HG03039 (cell line): Measurements from ENCODE around the gene LPP.
A peak's percentile ranks its signal among the peaks of the same experiment; 100 is the strongest.

ENCODE experiments used
- ATAC-seq: cut with Tn5 transposase; IDR thresholded peaks from one replicate; pipeline ENCODE4 v1.9.1; 2021; ENCODE audit warnings: mild to moderate bottlenecking, moderate library complexity; ENCODE audit not compliant: unreplicated experiment

The LPP gene

DNA sequence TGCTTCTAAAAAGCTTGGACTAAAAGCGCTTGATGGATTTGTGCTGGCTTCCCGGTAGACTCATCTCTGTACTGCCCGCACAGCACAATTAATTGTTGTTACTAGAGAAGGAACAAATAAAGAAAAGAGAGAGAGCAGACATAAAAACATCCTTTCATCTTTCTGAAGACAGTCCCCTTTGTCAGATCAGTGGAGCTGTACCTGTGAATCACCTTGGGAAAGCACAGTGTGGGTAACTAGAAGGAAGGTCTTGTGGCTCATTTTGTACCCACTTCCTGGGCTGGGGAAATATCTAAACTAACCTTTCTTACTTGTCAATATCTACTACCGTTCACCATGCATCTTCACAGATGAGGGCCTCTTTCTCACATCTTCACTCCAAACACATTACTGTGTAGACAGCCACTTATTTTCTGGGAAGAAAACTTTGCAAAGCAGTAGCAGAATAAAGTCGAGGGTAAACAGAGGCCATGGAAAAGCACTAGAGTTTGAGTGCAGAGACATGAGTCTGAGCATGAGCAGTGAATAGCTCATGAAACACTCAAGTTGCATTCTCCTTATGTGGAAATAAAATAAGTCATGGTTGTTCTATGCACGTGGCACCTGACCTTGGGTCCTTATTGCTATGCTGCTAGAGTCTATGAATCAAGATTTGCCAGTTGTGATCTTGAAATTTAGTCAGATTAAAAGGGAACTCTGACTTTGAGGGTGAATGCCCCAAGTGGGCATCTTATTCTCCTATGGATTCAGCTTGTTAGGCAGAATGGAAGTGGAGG is 169.3 kb downstream of the LPP start:
- no peak for ATAC-seq

DNA sequence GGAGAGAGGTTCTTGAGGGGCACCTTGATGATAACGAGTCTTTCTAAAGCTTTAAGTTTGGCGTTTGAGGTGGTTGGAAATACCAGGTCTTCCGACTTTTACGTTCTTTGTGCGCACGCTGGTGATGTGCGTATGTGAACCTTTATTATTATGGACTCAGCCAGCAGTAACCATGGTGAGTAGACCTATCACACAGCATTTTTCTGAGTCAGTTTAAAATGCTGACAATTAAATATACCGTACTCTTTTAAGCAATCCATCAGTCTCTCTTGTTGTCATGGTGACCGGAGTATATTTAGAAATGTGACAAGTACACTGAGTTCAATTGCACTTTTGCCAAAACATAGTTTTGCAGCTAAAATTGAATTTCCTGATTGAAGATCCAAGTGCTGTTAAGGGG is 172.2 kb downstream of the LPP start:
- ATAC-seq = no peak

DNA sequence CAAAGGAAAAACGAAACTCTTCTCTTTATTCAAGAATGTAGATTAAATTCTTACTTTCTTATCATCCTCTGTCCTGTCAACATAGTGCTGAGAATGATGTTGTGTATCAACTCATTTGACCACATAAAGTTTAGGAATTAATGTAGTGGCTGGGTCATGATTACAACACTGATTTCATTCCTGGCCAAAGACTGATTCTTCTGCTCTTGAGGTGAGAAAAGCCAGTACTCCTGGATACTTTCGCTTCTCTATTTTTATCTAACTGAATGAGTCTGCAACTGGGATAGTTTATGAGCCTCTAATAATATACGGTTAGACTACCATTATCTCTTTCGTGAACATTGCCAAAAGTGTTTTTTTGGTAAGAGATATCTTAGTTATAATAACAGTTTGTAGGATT is 173.0 kb downstream of the LPP start:
- no peak for ATAC-seq

DNA sequence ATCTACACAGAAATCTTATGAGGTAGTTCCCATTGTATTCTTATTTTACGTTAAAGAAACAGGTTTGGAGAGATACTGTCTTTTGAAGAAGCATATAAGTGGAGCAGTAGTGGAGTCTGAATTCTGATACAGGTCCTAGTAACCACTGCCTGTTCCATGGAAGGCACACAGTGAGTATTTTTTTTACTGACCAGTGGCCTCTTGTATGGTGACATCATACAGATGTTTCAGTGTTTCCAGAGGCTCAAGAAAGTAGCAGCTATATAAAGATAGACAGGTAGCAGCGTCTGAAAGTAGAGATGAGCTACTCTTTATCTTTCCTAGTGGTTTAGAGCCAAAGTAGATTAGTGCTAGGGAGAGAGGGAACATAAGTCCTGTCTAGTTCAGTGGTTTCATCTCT is 173.5 kb downstream of the LPP start:
- ATAC-seq = no peak

DNA sequence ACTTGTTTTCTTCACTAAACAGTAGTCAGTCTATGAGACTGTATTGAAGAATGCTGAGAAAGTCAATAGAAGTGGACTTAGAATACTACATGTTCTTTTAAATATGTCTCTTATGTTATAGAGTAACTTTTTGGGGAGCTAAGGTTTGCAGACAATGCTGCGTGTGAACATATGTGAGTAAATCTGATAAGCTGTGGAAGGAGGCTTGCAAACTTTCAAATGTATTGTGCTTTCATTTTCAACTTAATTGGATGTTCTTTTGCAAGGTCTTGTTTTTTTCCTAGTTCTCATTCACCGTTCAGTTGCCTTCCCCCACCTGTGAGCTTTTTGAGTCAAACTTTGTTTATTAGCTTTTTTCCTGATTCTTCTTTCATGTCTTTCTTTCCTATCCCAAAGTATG is 176.2 kb downstream of the LPP start:
- ATAC-seq = no peak

DNA sequence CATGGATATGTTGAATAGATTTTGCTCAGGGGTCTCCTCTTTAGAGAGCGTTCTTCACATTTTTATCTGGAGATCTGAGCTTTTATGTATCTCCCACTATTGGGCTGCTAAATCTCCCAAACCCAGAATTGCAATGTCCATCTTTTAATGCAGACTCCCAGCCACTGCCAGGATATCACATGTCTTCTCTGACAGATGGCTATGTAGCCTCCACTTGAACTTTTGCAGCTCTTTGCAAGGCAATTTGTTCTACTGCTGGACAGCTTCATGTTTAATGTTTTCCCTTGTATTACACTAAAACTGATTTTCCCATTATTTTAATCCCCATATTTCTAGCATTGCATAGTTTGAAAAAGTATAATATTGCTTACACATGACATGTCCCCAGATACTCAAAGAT is 177.2 kb downstream of the LPP start:
- ATAC-seq = no peak

DNA sequence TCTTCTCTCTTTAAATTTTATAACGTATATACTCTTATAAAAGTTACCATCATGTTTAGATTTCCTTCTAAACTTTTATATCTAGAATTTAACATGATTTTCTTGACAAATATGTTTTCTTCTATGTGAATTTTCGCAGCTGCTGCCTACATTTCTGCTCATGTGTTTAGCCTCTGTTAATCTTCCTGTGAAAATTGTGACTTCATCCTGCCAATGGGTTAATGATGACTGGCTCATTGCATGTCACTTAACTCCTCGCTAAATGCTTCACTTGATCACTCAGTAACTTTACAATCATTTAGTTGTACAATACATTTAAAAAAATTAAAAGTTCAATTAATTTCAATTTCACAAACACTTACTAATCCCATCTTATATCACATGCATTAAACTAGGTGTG is 178.1 kb downstream of the LPP start:
- no peak for ATAC-seq

DNA sequence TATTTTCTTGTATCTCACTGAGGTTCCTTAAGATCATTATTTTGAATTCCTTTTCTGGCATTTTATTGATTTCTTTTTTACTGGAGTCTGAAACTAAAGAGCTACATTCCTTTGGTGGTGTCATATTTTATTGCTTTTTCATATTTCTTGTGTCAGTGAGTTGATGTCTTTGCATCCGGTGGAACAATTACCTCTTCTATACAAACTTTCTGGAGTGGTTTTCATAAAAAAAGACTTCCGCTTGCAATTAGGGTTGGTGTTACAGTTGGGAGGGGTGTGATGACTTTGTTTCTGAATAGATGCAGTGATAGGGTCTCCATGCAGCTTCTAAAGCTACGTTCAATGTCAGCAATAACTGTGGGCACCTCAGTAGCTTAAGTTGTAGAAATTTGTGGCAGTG is 181.7 kb downstream of the LPP start:
- ATAC-seq = no peak

DNA sequence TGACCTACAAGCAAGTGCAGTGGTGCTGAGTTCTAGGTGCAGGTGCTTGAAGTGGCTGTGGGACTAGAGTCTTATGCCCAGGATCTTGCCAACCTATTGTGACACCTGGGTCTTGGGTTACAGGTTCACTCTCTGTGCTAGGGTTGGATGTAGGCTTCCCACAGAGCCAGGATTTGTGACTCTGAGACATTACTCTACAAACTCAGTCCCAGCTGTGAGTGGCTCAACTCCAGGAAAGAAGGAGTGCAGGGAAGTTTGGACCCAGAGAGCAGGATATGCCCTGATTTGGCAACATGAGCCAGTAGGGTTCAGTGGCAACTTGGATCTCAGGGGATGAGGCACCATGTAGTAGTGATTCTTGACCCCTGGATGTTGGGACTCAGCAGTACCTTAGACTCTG is 182.2 kb downstream of the LPP start:
- no peak for ATAC-seq

DNA sequence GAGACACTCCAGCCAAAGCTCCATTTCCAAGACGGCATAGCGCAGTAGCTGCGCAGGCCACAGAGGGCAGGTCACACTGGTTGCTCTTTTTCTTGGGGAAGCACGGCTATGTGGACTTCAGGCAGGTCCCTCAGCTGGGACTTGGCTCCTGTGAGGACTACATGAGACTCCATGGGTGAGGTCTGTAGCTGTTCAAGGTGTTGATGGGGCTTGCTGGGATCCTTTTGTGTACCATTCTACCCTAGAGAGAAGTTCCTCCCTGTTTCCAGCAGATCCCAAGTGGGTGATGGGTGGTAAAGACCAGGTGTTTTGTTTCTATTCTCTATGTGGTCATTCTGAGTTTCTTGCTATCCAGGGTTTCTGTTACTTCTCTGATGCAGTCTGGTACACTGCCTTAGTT is 183.3 kb downstream of the LPP start:
- no peak for ATAC-seq

DNA sequence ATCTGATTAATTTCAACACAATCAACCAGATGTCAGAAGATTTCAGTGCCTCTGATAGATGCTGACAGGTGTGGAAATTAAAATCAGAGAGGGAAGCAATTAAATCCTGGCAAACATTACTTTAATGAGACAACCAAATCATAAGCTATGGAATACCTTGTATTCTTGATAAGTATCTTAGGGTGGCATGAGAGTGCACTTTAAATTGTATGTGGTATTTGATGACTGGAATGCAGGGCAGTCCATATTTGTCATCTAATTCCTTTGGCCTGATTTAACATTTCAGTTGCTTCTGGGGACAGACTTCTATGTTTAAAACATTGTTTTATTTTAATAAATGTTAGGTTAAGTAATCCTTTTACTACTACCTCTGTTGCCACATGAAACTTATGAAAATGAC is 184.1 kb downstream of the LPP start:
- ATAC-seq = no peak

DNA sequence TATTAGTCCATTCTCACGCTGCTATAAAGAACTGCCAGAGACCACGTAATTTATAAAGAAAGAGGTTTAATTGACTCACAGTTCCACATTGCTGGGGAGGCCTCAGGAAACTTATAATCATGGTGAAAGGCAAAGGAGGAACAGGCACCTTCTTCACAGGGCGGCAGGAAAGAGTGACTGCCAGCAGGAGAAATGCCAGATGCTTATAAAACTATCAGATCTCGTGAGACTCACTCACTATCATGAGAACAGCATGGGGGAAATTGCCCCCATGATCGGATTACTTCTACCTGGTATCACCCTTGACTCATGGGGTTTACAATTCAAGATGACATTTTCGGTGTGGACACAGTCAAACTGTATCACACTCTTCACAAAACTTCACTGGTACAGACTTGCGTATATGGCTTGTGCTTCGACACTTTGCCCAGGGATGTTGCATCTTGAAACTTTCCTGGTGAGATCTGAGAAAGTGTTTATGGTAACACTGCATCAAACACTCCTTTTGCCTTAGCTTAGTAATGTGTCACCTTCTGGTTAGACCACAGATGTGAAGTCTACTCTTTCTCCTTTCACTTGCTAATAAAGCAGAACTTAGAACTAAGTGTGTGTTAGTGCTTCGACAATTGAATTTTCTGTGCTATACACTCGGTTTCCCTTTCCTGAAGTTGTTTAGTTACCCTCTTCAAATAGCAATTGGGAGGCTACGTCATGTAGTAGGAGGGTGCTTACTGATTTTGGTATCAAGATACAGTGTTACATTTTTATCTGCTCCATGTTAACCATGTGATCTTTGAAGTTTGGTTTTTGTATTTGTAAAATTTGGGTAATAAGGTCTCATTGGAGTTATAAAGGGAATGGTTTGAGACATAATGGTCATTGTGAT is 185.7 kb downstream of the LPP start:
- ATAC-seq = peak; percentile 48

DNA sequence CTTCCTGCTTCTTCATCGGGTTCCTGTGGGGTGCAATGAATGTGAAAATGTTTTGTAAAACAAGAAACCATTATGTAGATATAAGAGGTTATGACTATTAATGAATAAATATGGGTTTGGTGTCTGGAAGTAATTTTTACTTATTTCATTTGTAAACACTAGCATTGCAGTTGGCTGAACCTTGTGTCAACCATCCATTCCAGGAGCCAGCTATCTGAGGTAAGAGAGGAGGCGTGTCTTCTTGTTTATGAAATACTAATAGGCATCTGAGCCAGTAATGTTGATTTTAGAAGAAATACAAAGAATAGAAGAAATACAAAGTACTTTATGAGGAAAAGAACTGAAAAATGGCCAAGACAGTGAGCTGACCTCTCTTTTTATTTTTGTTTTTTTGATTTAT is 187.5 kb downstream of the LPP start:
- no peak for ATAC-seq

DNA sequence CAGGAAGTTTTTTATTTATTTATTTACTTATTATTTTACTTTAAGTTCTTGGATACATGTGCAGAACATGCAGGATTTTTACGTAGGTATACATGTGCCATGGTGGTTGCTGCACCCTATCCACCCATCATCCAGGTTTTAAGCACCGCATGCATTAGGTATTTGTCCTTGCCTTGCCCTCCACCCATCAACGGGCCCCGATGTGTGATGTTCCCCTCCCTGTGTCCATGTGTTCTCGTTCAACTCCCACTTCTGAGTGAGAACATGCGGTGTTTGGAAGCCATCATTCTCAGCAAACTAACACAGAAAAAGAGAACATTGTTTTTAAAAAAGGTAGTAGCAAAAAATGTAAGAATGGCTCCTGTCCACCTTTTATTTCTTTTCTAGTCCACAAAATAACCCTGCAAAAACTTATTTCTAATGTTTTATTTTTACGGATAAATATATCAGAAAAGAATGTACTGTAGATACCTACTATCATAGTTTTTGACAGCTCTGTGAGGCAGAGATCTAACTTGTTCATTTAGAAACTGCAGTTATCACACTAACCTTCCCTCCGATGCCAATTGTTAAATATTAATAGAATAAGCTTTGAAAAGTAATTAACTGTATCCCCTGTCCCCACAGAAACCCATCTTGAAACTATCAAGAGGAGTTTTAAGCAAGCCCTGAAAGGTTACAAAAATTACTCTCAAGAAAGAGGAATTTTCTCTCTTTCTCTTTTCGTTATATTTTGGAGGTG is 189.2 kb downstream of the LPP start:
- ATAC-seq = no peak

DNA sequence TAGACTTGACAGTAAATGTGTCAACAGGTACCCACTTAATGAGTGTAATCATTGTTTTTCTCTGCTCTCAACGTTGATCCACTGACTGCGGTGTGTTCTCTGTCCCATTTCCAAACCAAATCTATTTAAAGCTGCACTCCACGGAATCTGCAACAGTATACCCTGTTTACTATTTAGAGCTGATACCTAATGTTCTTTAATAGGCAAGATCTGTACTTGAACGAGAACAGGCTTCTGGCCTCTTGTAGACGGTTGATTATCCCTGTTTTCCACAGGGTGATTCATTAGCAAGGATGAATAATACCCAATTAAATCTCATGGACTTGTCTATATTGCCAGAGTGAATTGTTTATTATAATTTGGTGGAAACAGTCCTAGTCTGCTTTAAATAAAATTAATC is 189.9 kb downstream of the LPP start:
- ATAC-seq = no peak

DNA sequence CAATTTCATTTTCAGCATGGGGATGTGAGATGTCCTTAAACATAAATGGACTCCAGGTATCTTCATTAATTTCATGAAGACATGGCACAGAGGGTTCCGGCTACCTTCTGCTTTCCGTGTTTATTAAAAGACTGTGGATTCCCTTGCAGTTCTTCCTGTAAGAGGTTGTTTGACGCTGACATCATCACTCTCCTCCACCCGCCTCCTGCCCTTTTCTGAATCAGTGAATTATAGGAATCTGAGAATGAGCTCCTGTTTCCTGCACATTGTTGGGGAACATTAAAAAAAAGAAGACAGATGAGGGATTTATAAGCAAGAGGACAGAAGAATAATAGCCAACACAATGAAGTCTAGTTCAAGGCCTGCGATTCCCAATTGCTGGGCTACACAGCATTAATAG is 191.3 kb downstream of the LPP start:
- ATAC-seq = no peak

DNA sequence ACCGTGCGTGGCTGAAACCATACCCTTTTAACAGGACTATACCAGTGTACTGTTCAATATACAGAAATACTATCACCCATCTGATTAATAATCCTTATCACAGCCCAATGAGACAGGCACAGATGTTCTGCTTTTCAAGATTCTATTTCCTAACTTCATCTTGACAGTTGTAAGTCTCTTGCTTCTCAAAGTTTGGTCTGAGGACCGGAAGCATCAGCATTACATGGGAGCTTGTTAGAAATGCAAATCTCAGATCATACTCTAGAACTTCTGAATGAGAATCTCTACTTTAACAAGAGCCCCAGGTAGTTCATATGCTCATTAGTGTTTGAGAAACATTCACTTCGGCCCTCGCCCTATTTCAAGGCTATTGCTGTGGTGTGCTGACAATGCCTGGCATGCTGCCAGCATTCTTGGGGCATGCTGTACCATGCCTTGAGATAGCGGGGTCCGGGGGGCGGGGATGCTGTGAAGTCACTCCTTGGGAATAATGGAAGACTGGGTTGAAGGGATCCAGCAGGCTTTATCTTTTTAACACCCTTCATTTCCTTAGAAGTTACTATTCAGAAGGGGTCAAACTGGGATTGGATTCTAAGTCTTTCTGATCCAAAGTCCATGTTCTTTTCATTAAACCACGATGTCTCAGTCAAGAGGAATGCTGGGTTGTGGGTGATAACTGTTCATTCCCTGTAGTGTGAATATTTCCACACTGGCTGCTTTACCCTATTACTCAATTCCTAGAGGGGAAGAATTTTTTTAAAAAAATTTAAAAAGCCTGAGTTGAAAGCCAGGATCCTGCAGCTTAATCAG is 194.7 kb downstream of the LPP start:
- no peak for ATAC-seq

DNA sequence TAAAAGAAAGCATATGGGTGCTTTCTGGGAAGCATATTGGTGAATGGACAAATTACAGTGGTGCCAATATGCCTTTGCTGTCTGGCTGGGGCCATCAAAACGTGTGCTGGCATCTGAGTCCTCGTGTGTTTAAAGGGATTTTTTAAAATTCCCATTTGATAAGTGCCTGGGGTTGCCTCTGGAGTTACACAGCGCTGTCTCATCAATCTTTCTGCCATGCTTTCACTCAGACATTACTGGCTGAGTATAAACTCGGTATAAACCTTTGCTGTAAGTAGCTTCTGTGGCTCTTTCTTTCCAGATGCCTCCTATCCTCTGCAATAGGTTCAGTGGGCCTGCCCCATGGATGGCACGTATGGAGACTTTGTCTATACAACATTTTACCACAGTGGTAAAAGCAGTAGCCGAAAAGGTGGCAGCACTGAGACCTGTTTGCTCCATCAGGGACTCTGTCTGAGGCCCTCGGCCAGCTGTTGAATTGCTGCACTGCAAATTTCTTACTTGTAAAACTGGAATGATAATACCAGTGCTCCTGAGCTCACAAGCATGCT is 195.5 kb downstream of the LPP start:
- ATAC-seq = no peak

DNA sequence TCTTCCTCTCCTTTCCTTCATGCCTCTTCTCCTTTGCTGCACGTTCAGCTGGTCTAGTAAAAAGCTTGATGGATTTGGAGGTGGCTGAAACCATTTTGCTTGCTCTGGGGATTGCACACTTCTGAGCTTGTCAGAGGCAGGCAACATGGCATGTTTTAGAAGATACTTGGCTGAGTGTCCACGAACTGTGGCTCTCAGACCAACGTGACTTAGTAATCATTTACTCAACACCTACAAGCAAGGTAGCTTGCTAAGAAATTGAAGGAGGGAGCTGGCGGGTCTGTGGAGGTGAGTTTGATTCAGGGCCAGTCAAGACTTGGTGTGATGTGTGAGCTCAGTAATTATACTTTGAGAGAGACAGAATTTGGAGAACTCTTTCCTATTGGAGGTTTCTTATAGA is 196.0 kb downstream of the LPP start:
- no peak for ATAC-seq

DNA sequence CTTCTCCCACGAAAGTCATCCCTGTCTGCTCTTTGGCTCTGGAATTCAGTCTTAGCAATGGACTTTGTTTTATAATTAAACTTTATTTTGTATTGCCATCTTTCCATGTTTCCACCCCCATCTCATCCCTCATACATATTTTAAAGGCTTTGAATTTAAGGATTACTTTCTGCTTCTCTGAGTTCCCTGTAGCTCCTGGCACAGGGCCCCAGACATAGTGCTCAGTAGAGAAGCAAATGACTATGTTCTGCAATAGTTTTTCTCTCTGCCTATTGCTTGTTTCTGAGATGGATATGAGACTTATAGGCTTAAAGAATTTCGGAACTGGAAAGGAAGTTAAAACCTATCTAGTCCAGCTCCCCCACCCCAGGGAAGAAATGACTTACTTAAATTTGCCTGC is 197.0 kb downstream of the LPP start:
- ATAC-seq = no peak

DNA sequence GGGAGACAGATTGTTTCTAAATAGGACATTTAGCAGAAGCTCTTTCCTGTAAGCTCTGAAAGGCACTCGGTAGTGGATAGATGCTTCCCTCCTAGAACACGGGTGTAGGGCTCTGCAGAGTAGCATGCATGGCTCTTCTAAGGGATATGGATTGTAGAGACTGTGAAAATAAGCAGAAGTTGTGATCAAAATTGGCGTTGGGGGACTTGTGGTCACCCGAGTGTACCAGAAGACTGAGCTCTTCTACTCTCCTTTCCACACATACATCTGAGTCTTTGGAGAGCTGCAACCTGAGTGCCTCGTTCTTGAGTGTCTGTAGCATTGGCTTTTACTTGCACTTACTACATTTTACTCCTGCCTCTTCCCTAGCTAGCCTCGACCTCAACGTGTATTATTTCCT is 197.7 kb downstream of the LPP start:
- no peak for ATAC-seq
